Mucosa of descending colon (tissue), 3 donors: ENCODE measurements around the gene GNGT2. TPM values are rescaled to one million over a fixed set of nuclear protein-coding genes. Genes with fewer than 3 reads are reported as not detected.
"Not testable (repeated sequence)": the region's sequence is repeated elsewhere in the genome, so short reads cannot be mapped to it uniquely, and the experiment has no call there.

Experiments used
- ATAC-seq: fragments of 200-7000 bp; cut with Tn5 transposase; one replicate; pipeline ENCODE4 v1.9.1; 2020; ENCODE audit warnings: mild to moderate bottlenecking, moderate library complexity
- DNase-seq, 3 donors: peaks; one replicate each; pipeline ENCODE4 v3.0.0-alpha.2; 2020
- H3K36me3 ChIP-seq: fragments of 200-600 bp; one replicate; pipeline ENCODE4 v1.8.0; 2021; ENCODE audit warnings: low read depth, mild to moderate bottlenecking
- H3K4me1 ChIP-seq: fragments of 200-600 bp; one replicate; pipeline ENCODE4 v1.8.0; 2021; ENCODE audit warnings: low read depth, mild to moderate bottlenecking
- H3K4me3 ChIP-seq: fragments of 200-600 bp; one replicate; pipeline ENCODE4 v1.8.0; 2021; ENCODE audit warnings: mild to moderate bottlenecking
- H3K9me3 ChIP-seq: fragments of 200-600 bp; one replicate; pipeline ENCODE4 v1.8.0; 2021; ENCODE audit warnings: mild to moderate bottlenecking
- CTCF ChIP-seq: fragments of 200-600 bp; IDR thresholded peaks from one replicate; pipeline ENCODE4 v1.8.0; 2022; ENCODE audit warnings: antibody characterized with exemption, mild to moderate bottlenecking
- intact Hi-C, 2 donors: fragments of 100-400 bp; cut with DNase I in 1 of 2; cut with micrococcal nuclease in 1 of 2; formaldehyde crosslinking; loops; one replicate each; pipeline versions ENCODE4 v1.11.0 to v1.11.1; 2022; cut with DNase I, micrococcal nuclease
- total RNA-seq, 3 donors: library from RNA; stranded (reverse); fragmentation: NEBNext Ultra II Directional in 2 of 3; extraction: Animal tissue kit (Norgen Biotek cat#: 25700) in 2 of 3; gene quantifications; one replicate each; pipeline versions ENCODE4 v1.2.1 to v1.2.4, GENCODE V29; 2021 to 2023
- donor health status: DM: no; HTN: no; CAD: no; lungs with moderate emphysema.
- donor health status: DM: no; HTN: no; CAD: no.
- donor health status: DM: no; HTN: yes; CAD: no.

Gene GNGT2
- total RNA-seq, 3 donors from 2014 or later, result 0.89 to 1.7 (median 0.96) TPM

GRCh38 chr17:49180303-49180702 lies 30.1 kb downstream of the GNGT2 start:
- Histone ChIP-seq H3K4me3 (no peak overlapping the region), H3K9me3 (peaks cover 25% of the 10 kb centered on the region), H3K4me1 (no peaks in the 10 kb centered on the region), H3K36me3 (no peaks in the 10 kb centered on the region)
- DNase-seq (peak in 2 of 3 donors; percentile 73 to 86), ATAC-seq (peak; percentile 89)
- intact Hi-C loops, result loop anchor here in 1 of 2 donors (10.0 kb wide), 1 partner anchor 54 kb away; the partner anchor contains the start of gene PHOSPHO1
- TF ChIP-seq CTCF, result peak; percentile 76

GRCh38 chr17:49175978-49176377 lies 34.4 kb downstream of the GNGT2 start:
- DNase-seq, ATAC-seq, H3K4me3 ChIP-seq, H3K36me3 ChIP-seq, H3K4me1 ChIP-seq: not testable (repeated sequence)
- intact Hi-C loops, result loop anchor here in 1 of 2 donors (10.0 kb wide), 1 partner anchor 49 kb away; no protein-coding TSS in a partner anchor
- H3K9me3 ChIP-seq, result peaks cover 29% of the 10 kb centered on the region

GRCh38 chr17:49170711-49171110 lies 39.7 kb downstream of the GNGT2 start:
- H3K36me3 ChIP-seq, DNase-seq, H3K4me3 ChIP-seq, H3K4me1 ChIP-seq, ATAC-seq: not testable (repeated sequence)
- H3K9me3 ChIP-seq, result peaks cover 16% of the 10 kb centered on the region
- intact Hi-C loops, result loop anchor here in 1 of 2 donors (10.0 kb wide), 1 partner anchor 54 kb away; no protein-coding TSS in a partner anchor

GRCh38 chr17:49170216-49170615 lies 40.2 kb downstream of the GNGT2 start:
- H3K4me1 ChIP-seq, result no peaks in the 10 kb centered on the region
- DNase-seq (no peak), ATAC-seq (no peak)
- no peaks in the 10 kb centered on the region for H3K36me3 ChIP-seq
- H3K9me3 ChIP-seq, result peaks cover 11% of the 10 kb centered on the region
- intact Hi-C loops, result loop anchor here in 1 of 2 donors (10.0 kb wide), 1 partner anchor 55 kb away; no protein-coding TSS in a partner anchor
- no peak overlapping the region for H3K4me3 ChIP-seq
- no peak for TF ChIP-seq CTCF

GRCh38 chr17:49168706-49169105 lies 41.7 kb downstream of the GNGT2 start:
- TF ChIP-seq CTCF, result no peak
- intact Hi-C loops, result no loop called here
- ATAC-seq, result no peak
- H3K4me3 ChIP-seq, result no peak overlapping the region
- DNase-seq, result no peak
- H3K9me3 ChIP-seq, result no peaks in the 10 kb centered on the region
- no peaks in the 10 kb centered on the region for H3K4me1 ChIP-seq
- no peaks in the 10 kb centered on the region for H3K36me3 ChIP-seq

- no peaks in the 10 kb centered on the region for H3K36me3 ChIP-seq
- intact Hi-C loops, result no loop called here
- DNase-seq (no peak), ATAC-seq (no peak)
- no peaks in the 10 kb centered on the region for H3K4me1 ChIP-seq
- no peak for TF ChIP-seq CTCF
- no peak overlapping the region for H3K4me3 ChIP-seq
- H3K9me3 ChIP-seq, result no peaks in the 10 kb centered on the region
Measured at GRCh38 chr17:49165143-49165542, 45.2 kb downstream of the GNGT2 start.

GRCh38 chr17:49162866-49163265 lies 47.5 kb downstream of the GNGT2 start:
- no peak for TF ChIP-seq CTCF
- Histone ChIP-seq H3K36me3 (no peaks in the 10 kb centered on the region), H3K4me1 (no peaks in the 10 kb centered on the region), H3K4me3 (no peak overlapping the region), H3K9me3 (no peaks in the 10 kb centered on the region)
- DNase-seq (no peak), ATAC-seq (no peak)
- intact Hi-C loops, result no loop called here
